HEK293 (cell line): ENCODE measurements around the gene SIRT7.

Experiments used
- CTCF ChIP-seq: fragments of 450-650 bp; formaldehyde crosslinking; IDR thresholded peaks from 2 replicates; pipeline ENCODE4 v1.5.1; 2016; ENCODE audit warnings: missing biosample characterization, missing genetic modification characterization
- PRDM4 ChIP-seq: fragments of 450-650 bp; formaldehyde crosslinking; IDR thresholded peaks from 2 replicates; pipeline ENCODE4 v1.5.1; 2017; ENCODE audit warnings: missing biosample characterization, missing genetic modification characterization
- SCRT1 ChIP-seq: fragments of 450-650 bp; formaldehyde crosslinking; IDR thresholded peaks from 2 replicates; pipeline ENCODE4 v1.5.1; 2016; ENCODE audit warnings: missing biosample characterization, missing genetic modification characterization, borderline replicate concordance
- SP3 ChIP-seq: fragments of 450-650 bp; formaldehyde crosslinking; IDR thresholded peaks from 2 replicates; pipeline ENCODE4 v1.5.1; 2016; ENCODE audit warnings: missing biosample characterization, missing genetic modification characterization
- TCF7L2 ChIP-seq: IDR thresholded peaks from 2 replicates; pipeline ENCODE4 v1.6.1; 2011; ENCODE audit warnings: low read depth, mild to moderate bottlenecking, inconsistent platforms, low read length, moderate library complexity, borderline replicate concordance
- ZNF416 ChIP-seq: fragments of 450-650 bp; formaldehyde crosslinking; IDR thresholded peaks from 2 replicates; pipeline ENCODE4 v1.5.1; 2016; ENCODE audit warnings: missing biosample characterization, missing genetic modification characterization
- ZNF549 ChIP-seq: fragments of 450-650 bp; IDR thresholded peaks from 2 replicates; pipeline ENCODE4 v1.5.1; 2018; ENCODE audit warnings: missing biosample characterization, missing genetic modification characterization, mild to moderate bottlenecking, inconsistent platforms, moderate library complexity
- ZNF785 ChIP-seq: fragments of 450-650 bp; formaldehyde crosslinking; IDR thresholded peaks from 2 replicates; pipeline ENCODE4 v1.5.1; 2016; ENCODE audit warnings: missing biosample characterization, missing genetic modification characterization
- ZNF792 ChIP-seq: fragments of 450-650 bp; formaldehyde crosslinking; IDR thresholded peaks from 2 replicates; pipeline ENCODE4 v1.5.1; 2016; ENCODE audit warnings: missing biosample characterization, missing genetic modification characterization

DNA sequence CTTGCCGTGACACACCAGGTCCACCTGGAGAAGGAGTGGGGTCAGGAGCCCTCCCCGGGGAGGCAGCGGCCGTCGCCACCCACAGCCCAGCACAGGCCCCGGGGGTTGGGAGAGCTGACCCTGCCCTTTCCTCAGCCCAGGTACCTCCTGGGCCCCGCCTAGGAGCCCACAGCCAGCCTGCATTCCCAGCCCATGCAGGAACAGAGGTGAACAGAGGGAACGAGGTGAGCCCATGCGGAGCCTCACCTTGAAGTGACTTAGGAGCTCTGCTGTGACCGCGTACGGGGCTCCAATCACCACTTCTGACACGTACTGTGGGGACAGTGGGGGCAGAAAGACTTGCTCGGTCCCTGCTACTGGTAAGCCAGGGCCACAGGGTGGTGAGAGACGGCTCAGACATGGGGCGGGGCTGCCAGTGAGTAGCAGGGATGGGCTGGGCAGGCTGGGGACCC, 12.5 kb downstream of the SIRT7 start:
- TF ChIP-seq PRDM4 (tag by site-specific recombination) (no peak), CTCF (tag by site-specific recombination) (no peak), ZNF785 (no peak), ZNF792 (tag by site-specific recombination) (no peak), ZNF549 (tag by site-specific recombination) (no peak), ZNF416 (tag by site-specific recombination) (no peak), TCF7L2 (no peak), SP3 (tag by site-specific recombination) (no peak), SCRT1 (tag by site-specific recombination) (no peak)
